HG02938 (cell line): ENCODE measurements around the gene APOL2.
"Not testable (repeated sequence)": the region's sequence is repeated elsewhere in the genome, so short reads cannot be mapped to it uniquely, and the experiment has no call there.

Source experiments
- ATAC-seq: cut with Tn5 transposase; IDR thresholded peaks from one replicate; pipeline ENCODE4 v1.9.1; 2021; ENCODE audit warnings: mild to moderate bottlenecking, moderate library complexity; ENCODE audit not compliant: unreplicated experiment

The APOL2 gene

DNA sequence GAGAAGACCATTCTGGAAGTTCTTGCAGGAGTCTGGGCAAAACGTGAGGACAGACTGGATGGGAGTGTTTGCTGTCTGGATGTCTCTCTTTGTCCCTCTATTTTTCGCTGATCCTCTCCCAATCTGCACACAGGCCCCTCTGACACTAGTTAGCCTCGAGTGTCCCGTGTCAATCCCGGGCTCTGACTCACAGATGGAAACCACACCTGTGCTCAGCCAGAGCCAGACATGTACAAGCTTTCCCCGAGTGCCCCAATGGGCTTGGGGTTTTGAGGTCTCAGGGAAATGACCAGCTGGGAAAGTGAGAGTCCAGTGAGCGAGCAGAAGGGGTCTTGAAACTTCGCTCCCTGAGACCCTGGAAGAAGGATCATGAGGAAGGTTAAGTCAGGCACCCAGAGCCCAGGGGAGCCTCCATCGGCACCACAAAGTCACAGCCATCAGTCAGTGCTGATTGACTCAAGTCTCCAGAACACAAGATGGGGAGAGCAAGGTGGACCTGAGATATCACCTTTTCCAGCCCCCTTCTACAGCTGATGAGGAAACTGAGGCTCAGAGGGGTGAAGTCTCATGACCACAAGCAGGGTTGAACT, 13.9 kb downstream of the APOL2 start:
- ATAC-seq = no peak

DNA sequence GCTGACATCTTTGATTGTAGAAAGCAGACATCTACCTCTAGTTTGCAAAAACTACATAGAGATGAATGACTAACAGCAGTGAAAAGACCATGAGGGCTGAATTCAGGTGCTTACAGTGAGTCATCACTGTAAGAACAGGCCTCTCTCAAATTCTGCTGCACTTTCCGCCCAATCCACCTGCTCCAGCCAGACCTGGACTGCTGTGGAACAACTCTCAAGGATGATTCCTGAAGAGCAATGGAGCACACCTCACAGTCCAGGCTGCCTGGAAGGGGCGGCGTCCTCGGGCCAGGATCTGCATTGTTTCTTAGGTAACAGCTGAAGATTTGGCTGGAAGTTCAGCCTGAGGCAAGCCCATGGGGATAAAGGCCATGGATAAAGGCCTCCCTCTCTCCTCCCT, 15.1 kb downstream of the APOL2 start:
- ATAC-seq = no peak

DNA sequence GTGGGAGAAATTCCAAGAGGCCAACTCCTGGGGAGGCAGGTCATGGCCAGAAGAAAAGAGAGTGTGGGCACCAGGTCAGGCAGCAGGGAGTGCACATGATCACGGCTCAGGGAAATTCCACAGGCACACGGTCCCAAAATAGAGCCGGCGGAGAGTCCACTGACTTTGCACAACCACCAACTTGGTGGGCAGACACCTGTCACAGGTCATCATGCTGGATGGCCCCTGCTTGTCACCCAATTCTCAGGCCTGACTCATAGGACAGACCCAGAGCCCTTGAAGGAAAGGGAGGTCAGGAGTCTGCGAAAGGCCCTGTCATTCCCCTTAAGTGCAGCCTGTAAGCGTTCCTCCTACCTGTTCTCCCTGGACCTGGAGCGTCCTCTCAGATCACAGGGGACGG, 15.8 kb downstream of the APOL2 start:
- ATAC-seq = no peak

DNA sequence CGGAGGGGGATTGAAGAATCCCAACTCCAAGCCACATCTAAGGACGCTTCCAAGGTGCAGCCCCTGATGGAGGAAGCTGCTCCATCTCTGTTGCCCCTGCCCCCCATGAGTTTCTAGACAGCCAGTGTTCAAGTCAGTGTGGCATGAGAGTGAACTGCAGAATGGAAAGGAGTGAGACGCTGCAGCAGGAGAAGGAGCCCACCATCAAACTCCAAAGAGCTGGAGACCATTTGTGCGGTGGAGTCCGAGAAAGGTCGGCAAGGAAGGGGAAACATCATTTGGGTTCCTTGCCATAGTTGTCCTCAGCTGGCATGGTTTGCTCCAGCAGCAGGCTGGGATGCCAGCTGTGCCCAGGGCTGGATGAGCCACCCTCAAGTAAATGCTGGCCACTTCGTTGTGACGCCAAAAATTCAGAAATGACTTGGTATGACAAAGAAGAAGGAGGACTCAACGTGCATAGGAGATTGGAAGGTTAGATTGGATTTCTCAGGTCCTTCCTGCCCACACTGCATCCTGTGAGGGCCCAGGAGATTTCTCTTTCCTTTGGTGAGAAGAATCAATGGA, 16.4 kb downstream of the APOL2 start:
- ATAC-seq = no peak

DNA sequence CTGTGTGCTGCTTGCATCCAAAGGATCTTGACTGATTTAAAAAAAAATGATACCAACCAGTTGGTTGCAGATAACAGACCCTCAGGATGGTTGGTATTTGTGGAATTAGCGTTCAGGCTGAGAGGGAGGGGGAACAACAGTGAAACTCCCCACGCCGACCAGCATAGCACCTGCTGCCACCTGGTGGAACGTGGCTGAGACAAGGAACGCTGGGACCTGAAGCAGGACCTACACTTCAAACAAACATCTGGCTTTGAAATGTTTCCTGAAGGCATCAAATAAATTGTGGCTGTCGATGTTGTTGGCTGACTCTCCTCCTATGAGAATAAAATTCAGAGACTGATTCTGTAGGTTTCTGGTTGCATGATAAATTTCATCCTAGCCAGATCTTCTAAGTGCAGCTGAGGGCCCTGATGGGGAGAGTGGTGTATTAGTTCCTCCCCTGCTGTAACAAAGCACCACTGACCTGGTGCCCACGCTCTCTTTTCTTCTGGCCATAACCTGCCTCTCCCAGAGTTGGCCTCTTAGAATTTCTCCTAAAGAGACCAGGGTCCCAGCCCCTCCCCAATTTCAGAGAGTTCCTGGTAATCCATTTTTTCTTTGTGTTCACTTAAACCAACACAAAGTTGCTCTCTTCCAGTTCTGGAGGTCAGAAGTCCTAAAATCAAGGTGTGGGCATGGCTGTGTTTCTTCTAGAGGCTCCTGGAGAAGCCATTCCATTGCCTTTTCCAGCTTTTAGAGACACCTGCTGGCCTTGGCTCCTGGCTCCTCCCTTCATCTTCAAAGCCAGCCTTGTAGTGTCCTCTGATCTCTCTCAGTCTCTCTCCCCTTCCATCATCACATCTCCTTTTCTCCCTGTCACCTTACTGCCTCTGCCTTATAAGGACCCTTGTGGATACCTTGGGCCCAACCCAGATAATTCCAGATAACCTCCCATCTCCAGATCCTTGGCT, 17.3 kb downstream of the APOL2 start:
- ATAC-seq = no peak

DNA sequence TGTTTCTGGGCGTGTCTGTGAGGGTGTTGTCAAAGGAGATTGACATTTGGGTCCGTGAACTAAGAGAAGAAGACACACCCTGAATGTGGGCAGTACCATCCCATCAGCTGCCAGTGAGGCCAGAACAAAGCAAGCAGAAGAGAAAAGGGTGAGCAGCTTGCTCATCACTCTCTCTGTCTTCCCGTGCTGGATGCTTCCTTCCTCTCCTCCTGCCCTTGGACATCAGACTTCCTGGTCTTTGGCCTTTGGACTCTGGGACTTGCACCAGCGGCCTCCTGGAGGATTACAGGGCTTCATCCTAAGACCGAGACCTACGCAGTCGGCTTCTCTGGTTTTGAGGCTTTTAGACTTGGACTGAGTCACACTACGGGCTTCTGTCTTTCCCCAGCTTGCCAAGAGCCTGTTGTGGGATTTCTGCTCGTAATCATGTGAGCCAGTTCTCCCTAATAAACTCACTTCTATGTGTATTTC, 18.8 kb downstream of the APOL2 start:
- ATAC-seq = no peak

DNA sequence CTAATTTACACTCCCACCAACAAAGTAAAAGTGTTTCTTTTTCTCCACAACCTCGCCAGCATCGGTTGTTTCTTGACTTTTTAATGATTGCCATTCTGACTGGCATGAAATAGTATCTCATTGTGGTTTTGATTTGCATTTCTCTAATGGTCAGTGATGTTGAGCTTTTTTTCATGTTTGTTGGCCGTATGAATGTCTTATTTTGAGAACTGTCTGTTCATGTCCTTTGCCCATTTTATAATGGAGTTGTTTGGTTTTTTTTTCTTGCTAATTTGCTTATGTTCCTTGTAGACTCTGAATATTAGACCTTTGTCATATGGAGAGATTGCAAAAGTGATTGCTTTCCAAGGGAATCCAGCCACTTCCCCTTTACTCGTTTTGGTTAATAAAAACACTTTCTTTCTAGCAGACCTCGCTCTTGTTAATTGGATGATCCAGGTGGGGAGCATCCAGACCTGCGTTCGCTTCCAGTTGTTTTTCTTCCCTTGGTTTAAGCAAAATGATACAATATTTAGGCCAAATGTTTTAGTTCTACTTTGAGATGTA, 20.6 kb downstream of the APOL2 start:
- ATAC-seq = no peak

DNA sequence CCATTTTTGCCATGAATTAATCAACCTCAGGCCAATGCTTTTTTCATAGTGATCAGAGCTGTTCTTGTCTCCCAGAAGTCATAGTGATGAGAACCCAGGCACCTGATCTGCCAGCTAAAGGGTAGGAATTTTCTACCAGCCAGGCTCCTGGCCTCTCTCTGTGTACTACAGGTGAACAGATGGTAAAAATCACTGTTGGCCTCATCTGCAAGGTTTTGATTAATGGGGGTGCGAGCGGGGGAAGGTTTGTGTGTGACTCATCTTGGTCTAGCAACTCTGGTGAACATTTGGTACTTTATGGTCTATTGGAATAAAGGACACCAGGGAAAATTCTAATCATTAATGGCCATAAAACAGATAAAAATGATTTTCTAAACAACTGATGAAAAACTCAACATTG, 23.3 kb downstream of the APOL2 start:
- ATAC-seq = no peak

DNA sequence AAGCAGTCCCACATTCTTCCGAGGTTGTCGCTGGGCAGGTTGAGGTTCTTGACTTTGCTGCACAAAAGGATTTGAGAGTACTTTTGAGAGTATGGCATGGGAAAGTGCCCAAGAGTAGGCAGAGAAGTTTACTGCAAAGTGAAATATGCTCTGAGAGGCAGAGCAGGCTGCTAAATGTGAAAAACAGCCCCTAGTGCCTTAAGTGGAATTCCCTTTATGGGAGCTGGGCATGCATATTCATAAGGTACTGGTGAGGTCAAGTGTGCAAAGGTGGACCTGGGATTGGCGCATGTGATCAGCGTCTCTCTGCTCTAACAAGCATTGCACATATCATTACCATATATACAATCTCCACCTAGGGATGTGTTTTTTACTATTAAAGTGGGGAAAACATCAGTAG, 25.7 kb downstream of the APOL2 start:
- no peak for ATAC-seq

DNA sequence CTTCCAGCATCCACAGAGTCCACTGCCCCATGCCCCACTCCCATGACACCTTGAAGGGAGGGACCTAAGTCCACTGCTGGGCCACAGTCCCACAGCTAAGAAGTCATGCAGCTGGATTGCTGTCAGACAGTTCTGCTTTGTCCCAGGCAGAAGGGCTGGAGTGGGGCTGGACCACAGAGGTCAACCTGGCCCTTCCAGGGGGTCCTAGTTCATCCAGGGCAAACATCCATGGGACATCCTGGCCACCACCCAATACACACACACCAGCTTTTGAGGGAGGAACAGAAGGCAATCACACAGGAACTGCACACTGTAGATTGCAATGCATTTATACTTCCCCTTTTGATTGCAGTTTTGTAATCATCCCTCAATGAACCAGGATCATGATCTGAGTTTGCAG, 26.4 kb downstream of the APOL2 start:
- ATAC-seq = no peak

DNA sequence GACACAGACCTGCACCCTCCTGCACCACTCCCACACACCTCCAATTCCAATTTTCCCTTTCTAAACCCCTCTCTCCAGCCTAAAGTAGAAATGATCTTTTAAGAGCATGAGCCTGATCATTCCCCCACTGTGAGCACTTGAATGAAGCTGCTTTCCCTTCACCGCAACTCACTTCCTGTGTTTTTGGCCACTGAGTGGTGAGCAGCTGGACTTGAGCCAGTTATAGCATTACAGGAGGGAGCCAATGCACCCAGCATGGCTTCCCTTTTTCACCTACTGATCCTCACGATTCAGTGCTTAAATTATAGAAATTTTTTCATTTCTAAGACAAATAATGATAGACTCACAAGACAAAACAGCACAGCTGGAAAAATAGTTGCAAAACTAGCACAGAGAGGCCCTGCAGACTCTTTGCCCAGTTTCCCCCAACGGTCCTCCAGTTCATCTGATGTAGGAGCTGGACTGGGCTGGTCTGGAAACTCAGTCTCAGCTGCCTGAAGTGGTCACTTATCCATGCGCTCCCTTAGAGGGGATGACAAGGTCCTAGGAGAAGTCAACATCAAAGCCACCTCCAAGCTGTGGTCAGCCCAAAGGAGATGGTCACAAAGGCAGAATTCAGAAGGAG, 28.0 kb downstream of the APOL2 start:
- no peak for ATAC-seq

DNA sequence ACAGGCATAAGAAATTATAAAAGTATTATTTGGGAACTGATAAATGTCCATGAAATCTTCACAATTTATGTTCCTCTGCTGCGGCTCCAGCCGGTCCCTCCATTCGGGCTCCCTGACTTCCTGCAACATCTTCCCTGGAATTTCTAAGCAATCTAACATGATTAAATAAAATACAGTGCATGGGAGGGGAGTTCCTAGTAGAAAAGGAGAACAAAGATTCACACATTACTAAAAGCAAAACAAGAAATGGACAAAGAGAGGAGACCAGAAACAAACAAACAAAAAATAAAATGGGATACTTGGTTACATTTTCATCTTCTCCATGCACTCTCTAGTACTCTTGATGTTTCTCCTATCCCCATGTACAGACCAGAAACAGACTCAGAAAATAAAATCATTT, 29.1 kb downstream of the APOL2 start:
- ATAC-seq = no peak

DNA sequence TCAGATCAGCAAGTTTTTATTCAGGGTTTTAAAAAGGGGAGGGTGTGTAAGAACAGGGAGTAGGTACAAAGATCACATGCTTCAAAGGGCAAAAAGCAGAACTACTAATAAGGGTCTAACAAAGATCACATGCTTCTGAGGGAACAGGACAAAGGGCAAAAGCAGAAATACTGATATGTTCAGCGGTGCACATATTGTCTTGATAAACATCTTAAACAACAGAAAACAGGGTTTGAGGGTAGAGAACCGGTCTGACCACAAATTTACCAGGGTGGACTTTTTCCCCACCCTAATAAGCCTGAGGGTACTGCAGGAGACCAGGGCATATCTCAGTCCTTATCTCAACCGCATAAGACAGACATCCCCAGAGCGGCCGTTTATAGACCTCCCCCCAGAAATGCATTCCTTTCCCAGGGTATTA, 29.8 kb downstream of the APOL2 start:
- not testable (repeated sequence) for ATAC-seq

DNA sequence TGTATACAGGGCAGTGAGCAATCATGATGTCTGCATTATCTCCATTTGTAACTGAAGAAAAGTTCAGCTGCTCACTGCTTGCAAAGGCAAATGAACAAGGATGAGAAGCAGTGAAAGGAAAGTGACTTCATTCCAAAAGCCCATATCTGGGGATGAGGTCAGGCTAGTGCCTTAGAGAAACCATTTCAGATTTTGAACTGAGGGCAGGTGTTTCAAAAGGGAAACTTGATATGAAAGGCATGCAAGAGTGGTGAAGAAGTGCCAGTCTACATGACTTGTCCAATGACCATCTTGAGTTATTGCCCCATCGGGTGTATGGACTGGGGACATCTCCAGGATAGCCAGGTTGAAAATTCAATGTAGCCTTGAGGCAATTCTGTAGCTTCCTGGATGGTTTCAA, 30.4 kb downstream of the APOL2 start:
- no peak for ATAC-seq

DNA sequence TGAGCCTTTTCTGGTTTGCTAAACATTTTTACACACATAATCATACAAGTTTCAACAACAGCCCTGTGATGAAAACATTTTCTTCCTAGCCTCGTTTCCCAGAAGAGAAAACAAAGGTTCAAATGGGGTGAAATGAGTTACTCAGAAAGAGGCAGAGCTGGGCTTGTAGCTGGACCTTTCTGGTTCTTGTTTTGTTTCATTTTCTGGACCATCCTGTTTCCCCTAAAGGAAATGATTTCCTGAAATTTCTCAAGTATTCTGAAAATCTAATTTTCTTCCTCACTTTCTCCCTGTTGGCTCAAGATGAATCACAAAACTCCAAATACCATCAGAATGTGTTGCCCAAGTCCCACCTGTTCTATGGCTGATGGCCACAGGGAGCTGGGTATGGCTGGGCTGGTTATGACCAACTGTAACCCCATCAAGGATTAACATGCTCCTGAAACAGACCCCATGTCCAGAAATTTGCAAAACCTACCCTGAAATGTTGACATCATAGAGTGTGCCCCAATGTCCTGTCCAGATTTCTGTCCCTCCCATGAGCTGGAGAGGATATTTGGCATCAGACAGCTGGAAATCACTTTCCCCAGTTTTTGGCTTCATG, 31.1 kb downstream of the APOL2 start:
- ATAC-seq = no peak

DNA sequence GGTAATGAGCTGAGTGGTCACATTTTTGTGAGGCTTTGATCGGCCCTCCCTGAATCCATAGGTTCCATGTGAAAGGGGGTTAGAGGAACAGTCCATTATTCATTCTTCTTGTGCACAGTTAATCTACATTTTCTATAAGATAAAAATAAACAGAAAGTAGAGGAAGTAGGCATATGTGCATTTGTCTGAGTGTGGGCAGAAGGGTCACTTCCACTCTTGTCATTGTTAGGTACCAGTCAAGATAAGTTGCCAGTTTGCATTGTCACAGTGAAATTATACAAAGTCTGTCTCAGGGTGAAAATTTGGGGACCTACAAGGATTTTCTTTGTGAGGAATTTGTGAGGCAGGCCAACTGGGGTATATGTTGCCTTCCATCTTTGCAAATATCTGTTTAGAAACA, 33.1 kb downstream of the APOL2 start:
- no peak for ATAC-seq

DNA sequence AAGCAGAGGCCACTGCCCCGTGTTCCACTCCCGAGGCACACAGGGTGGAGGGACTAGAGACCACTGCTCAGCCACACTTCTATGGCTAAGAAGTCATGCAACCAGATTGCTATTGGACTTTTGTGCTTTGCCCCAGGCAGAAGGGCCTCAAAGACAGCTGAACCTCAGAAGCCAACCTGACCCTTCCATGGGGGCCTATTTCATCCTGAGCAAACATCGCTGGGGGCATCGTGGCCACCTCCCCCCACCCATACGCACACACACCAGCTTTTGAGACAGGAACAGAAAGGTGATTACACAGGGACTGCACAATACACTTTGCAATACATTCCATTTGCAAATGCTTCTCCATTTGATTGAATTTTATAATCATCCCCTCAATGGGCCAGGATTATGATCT, 33.8 kb downstream of the APOL2 start:
- ATAC-seq = not testable (repeated sequence)

DNA sequence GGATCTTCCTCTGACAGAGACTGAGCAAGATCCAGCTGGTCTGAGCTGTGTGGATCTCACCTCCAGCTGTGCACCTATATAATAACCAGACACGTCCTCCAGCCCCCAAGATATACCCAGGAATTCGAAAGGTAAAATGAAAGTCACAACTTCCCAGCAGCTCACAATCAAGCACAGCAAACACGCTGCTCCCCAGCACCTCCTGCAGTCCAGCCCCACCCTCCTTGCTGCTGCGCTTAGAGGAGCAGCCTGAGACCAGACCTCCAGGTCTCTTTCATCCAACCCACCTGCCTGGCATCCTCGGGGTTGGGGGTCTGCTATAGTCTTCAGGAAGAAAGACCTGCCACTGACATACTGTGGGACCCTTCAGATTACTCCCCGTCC, 34.7 kb downstream of the APOL2 start:
- no peak for ATAC-seq

DNA sequence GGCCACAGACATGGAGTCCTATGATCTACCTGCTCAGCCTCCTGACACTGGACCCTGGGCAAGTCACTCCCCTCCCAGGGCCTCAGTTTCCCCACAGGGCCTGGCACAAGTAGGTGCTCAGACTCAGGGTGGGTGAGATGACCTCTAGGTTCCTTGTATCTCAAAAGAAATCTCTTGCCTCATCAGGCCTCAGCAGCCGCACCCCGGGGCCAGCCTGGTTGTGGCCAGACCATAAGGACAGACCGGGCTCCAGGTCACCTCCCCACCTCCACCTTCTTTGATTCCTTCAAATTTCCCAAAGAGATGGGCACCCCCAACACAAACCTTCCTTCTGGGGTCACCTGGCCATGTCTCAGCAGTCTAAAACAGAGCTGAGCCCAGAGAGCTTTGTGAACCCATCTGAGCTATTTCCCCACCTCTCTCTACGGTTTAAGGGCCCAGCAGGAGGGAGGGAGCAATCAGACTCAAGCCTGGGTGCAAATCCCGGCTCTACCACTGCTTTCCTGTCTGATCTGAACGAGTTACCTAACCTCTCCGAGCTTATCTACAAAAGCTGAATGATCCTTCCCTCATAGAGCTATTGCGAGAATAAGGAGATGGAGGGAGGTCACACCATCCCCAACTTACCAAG, 35.2 kb downstream of the APOL2 start:
- no peak for ATAC-seq

DNA sequence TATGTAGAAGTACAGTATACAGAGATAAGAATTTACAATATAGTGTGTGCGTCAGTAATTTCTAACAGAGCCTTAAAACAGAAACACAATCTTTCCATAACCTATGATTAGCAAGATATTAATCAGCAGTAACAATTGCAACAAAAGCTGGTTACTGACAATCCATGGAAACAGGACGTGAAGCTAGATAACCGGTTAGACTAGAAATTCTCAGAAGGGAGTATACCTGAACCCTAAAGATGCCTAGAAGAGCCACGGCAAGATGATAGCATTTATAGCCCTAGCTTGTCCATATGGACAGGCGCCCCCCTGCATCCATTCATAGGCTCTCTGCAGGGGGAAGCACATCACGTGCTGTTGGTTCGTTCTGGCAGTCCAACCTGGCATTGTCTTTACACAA, 35.9 kb downstream of the APOL2 start:
- ATAC-seq = not testable (repeated sequence)
